Activated CD4-positive, CD25-positive, alpha-beta regulatory T cell treated with anti-CD3 and anti-CD28 coated beads, Interleukin-2, amount 50 U/mL, for 24 hours (primary cell): ENCODE data around the gene BET1.
"Not testable (repeated sequence)": the region's sequence is repeated elsewhere in the genome, so short reads cannot be mapped to it uniquely, and the experiment has no call there.

Source experiments
- ATAC-seq, 2 donors: fragments of 150-1000 bp; cut with Tn5 transposase; one replicate each; pipeline ENCODE4 v1.10.0; 2021; ENCODE audit warnings: mild to moderate bottlenecking in 1 of 2, moderate library complexity in 1 of 2

BET1 gene, protein sequence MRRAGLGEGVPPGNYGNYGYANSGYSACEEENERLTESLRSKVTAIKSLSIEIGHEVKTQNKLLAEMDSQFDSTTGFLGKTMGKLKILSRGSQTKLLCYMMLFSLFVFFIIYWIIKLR

DNA sequence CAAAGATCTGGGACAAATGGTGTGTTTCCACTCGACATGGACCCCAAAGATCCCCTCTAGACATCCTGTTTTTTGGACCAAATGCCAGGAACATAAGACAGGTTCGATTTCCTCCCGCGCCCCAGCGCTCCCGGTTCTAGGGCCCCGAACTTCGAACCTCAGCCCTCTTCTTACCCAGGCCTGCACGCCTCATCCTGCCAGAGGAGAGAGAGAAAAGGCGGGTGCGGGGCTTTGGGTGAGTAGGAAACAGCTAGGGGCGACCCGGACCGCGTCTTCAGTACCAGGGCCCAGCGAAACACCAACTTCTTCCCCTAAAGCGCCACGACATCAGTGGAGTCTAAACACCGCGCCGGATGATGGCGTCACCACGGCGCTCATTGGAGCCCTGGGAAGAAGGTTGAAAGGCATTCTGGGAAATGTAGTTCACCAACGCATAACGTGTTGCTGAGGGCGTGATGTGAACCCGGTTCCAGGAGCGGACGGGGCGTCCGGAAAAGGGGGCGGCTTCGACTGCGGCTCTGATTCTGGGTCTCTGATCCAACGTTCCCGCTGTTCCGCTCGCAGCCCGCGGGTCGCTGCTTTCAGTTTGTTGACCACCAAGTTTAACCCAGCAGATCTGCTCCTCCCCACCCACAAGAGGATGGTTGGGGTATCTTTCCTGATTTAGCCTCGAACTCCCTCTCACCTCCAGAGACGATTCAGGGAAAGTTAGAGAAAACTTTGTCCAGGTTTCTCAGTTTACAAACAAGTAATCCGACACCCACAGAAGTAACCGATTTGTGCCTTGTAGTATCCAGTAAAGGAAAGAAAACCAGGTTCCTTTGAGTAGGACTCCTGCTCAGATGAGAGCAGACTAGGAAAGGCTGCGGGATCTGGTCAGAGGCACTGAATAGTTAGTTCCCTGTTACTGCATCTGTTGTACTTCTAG lies at the start of gene BET1:
Gene BET1 (minus strand): TSS at position 332 of the 928 bp plus-strand sequence. CDS start 139 bp downstream, at position 193.
- ATAC-seq, result peak; percentile 98 to 99

DNA sequence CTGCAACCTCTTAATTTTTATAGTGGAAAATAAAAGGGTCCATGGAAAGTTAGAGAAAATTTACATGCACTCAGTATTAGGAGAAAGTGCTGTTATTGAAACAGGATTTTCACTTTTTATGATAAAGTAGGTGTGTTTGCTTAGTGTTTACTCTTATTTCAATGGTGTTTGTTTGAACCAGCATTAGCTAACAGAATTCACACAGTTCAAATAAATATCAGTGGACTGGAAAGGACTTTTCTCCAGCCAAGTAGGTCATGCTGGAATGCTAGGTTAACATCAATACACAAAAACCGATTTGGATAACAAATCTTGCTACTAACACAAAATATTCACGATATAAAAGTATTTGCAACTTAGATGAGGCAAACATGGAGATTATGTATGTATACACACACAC lies 49.4 kb upstream of the BET1 start:
- ATAC-seq, result no peak

DNA sequence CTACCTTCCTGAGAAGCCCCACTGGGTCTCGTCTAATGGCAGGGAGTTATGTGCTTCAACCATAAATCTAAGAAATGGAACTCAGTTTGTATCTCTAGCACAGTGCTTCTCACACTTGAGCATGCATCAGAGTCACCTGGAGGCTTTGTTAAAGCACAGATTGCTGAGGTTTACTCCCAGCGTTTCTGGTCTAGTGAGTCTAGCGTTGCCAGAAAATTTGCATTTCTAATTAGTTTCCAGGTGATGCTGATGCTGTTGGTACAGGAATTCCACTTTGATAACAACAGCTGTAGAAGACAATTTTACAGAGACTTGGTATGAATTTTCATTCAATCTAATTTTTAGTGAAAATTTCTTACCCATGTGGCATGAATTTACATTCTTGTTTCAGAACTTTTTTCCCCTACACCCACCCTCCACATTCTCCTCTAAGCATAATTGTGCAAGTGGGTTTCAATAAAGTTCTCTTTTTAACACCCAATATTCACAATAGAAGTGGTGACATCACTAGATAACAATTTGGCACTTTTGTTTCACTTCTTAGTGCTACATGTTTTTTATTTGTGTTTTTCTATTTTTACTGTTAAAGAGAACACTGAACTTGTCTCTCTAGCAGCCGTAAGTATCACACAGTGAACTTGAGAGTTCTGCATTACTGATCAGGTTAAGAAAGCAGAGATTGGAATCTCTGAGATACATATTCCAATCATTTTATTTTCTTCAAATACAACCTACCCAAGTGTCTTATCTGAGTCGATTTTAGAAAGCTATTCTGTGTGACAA lies 48.4 kb upstream of the BET1 start:
- ATAC-seq, result no peak

DNA sequence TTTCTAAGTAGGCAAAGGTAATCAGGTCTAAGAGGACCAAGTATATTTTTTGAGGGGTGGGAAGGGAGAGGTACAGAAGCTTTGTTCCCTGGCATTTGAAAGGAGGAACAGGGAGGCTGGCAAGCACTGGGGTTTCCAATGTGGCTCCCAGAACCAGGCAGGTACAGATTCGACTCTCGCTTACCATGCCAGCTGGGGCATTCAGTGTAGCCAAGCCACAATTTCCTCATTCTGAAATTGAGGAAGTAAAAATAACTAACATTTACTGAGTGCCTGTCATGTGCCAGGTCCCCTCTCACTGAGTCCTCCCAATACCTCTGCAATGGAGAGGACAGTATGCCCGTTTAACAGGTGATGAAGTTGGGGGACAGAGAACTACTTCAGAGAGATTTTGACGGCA lies 45.9 kb upstream of the BET1 start:
- ATAC-seq, result peak; percentile 48 to 49

DNA sequence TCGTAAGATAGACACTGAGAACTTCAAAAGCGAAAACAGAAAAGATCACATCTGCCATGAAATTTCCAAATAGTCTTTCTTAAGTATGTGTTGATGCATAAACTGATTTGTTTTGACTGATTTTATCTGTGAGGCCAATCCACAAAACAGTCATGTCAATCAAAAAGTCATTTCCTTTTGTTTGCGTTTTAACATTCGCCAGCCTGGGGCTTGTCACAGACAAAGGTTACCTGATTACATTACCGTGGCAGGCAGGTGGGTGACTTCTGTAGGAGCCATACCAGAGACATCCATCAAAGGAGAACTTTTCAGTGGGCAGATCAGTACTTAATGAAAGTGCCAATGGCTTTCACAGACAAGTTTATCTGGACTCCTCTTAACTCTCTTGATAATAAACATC lies 45.5 kb upstream of the BET1 start:
- ATAC-seq, result no peak

DNA sequence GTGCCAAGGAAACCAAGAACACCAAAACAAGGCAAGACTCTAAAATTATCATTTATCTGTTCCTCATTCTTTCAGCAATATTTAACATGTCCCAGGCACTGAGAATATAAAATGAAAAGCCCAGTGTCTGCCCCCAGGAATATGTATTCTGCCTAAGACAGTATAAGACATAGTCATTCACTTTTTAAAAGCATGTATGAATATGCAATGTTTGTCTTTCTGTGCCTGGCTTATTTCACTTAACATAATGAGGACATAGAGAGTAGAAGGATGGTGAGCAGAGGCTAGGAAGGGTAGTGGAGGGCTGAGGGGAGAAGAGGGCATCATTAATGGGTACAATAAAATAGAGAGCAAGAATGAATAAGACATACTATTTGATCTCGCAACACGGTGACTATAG lies 44.6 kb upstream of the BET1 start:
- ATAC-seq, result no peak

DNA sequence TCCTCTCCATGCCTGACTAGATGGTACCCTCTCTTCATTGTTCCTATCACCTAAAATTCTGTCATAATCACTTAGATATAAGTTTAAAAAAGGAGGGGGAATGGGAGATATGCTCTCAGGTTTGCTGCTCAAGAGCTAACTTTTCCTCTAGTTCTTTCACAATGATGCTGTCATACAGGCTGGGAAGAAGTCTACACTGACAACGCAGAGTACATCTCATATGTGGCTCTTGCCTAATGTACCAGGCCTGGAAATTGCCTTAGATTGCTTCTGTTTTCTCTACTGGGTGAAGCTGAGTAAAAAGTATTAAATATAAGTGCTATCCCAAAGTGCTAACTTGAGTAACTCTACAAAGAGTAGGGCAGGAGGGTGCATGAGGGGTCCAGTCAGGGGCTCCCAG lies 43.8 kb upstream of the BET1 start:
- no peak for ATAC-seq

DNA sequence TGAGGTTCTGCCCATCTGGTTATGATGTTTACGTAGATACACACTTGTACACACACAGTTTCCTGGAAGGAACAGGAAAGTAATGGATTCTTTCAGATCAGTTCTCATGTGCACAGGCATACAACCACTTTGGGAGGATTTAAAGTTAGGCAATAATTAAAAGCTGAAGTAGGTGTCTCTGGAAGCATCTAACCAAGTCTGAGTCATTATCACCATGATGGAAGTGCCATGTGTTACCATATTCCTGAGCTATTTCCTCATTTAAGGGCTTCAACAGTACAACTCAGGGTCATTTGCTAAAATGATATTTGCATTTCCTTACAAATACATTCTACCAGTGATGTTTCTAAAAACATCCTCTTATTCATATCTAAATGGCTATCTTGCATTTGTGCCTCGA lies 41.4 kb upstream of the BET1 start:
- ATAC-seq, result no peak

DNA sequence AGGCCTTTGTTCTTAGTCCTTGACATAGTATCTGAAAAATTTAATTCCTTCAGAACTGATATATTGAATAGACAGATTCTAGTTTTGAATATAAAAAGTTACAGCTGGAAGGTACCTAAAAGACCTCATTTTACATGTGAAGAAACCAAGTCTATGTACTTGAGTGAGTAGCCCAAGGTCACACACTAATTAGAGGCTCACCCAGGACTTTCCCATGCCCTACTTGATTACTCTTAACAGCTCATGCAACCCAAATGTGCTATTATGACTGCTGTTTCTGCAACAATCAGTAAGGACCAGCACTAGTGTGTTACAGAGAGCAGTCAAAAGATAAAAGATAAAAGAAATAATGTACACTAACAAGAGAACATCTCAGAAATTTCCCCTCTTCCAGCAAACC lies 40.7 kb upstream of the BET1 start:
- peak in 1 of 2 donors; percentile 36 for ATAC-seq

DNA sequence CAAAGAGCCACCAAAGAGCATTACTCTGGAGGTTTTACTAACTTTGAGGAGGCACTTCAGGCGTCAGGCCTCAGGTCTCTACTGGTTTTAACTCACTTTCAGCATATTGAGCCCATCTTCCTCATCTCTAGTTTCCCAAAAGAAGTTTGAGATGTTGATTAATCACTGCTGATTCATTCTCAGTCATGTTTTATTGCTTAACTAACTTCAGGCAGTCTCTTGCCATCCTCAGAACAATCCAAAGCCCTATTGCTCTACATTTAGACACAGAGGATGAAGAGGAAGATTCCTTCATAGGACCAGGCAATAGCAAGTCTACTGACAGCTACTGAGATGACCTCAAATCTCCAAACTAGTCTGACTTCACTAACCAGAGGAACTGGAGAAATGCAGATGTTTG lies 39.1 kb upstream of the BET1 start:
- ATAC-seq, result no peak

DNA sequence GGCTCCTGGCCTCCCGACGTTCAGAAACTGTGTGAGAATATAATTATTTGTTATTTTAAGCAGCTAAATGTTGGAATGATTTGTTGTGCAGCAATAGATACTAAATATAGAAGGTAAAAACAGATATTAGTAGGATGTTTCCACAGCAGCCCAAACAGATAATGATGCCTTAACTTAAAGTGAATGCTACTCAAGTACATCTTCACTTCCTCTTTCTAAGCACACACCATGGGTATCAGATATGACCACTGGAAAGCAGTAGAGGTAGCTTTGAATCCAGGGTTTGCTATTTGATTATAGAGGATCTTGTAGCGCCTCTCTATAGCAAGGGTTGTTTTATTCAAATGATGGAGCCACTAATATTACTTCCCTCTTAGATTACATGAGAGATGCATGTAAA lies 38.2 kb upstream of the BET1 start:
- no peak for ATAC-seq

DNA sequence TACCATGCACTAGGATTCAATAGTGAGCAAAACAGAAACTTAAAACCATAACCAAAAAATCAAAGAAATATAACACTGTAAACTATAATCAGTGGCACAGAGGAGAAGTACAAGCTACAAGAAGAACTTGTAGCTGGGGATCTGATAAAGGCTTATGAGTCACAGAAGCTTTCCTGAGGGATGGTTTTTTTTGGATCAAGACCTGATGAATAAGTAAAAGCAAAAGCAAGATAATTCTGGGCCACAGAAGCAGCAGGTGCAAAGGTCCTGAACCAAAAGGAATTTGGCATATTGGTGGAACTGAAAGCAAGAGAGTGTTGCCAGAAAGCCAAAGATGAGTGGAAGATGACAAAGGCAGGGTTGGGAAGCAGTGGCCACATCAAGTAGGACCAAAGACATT lies 37.4 kb upstream of the BET1 start:
- no peak for ATAC-seq

DNA sequence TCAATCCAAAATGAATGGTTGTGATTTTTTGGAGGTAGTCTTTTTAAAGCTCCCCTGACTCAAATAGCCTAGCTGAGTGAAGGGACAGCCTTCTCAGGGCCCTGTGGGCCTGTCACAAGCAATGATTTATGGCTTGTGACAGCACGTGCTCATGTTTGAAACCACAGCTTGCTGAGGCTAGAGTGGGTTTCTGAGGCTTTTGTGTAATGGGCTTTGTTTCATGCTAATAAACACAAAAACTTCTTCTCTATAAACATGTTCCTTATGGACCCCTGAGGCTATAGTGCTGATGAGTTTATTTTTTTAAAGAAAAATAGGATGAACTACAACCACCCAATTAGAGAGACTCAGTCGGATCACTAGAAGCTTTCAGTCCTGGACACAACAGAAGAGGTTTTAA lies 36.1 kb upstream of the BET1 start:
- ATAC-seq, result no peak

DNA sequence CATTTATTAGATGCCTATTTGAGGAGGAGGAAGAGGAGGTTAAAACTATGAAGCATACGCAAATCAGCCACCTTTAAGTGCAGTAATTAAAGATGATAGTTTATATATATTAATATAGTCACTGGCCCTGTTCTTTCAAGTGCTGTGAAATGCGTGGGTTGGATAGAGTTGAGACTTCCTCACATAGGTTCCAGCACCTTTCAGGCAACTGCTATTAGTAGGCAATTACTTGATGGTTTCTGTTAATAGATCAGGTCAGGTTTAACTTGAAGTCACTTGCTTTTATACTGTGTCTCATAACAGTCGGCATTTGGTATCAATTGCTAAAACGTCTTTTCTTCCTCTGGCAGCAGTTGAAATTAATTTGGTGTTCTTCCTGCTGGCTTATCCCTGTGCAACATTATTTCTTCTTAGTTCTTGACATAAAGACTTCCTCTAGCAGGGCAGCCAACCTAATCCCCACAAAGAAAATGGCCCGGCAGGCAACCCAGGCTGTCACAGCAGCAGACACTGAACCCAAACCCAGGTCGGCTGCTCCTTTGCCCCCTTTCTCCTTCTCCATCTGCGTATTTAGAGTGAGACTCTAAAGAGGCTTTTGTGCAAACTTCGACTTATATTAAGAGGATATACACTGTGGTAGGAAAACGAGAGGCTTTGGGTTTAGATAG lies 35.3 kb upstream of the BET1 start:
- no peak for ATAC-seq

DNA sequence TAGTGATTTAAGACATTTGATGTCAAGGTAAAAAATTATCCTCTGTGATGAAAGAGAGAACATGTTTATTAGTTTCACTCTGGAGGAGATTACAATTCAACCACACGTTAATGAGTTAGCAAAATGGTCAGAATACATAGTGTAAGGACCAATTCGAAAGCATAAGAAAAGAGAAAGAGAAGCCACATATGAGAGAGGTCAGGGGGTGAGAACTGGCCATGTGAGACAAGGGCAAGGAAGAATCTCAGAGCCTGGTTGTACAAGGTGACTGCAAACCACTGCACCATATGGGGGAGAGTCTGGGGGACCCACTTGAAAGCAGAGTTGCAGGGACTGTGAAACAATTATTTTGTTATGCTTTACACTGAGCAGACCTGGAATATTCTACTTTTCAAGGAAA lies 27.7 kb upstream of the BET1 start:
- ATAC-seq, result no peak

DNA sequence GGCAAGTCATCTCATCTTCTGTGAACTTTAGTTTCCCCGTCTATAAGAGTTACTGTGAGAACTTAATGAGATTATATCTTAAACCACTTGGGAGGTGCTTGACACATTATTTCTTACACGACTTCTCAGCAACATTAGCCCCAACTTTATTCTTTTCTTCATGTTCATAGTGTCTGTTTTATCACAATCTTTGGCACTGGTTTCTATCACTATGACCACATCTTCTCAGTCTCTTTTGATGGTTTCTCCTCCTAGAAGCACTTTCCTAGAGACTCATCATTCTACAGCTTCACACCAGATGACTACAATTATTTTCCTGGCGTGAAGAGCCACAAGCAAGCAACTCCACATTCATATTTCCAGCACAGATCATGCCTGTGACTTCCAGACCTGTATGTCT lies 26.5 kb upstream of the BET1 start:
- ATAC-seq, result peak in 1 of 2 donors; percentile 20

DNA sequence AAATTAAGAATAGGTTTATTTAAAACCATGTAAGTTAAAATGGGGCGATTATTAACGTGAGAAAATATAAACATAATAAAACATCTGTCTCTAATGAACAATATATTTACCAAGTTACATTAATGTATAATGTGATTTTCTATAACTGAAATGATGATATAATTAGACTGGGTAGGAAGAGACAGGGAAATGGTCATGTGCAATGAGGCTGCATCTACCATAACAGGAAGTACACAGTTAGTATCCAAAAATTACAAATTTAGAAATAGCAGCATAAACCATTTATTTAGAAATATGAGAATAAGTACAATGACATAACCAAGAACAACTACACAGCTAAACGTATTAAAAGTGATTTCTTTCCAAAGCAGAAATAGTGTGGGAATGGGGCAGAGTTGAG lies 25.8 kb upstream of the BET1 start:
- ATAC-seq, result no peak

DNA sequence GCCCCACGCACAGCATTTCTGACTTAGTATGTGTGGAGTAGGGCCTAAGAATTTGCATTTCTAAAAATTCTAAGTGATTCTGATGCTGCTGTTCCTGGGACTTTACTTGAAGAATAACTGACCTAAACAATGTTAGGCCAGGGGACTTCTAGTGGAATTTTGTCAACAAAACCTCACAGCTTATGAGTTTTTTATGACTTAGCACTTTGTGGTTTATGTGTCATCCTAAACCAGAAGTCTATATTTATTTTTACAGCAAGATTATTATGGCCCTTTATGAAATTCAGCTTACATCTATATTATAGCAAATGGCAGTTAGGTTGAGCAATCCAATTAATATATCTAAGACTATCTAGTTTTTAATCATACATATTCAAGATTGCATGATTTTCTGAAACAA lies 24.6 kb upstream of the BET1 start:
- no peak for ATAC-seq

DNA sequence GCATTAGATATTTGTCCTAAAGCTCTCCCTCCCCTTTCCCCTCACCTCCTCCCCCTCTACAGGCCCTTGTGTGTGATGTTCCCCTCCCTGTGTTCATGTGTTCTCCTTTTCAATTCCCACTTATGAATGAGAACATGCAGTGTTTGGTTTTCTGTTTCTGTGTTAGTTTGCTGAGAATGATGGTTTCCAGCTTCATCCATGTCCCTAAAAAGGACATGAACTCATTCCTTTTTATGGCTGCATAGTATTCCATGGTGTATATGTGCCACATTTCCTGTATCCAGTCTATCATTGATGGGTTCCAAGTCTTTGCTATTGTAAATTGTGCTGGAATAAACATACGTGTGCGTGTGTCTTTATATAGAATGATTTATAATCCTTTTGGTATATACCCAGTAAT lies 22.5 kb upstream of the BET1 start:
- not testable (repeated sequence) for ATAC-seq

DNA sequence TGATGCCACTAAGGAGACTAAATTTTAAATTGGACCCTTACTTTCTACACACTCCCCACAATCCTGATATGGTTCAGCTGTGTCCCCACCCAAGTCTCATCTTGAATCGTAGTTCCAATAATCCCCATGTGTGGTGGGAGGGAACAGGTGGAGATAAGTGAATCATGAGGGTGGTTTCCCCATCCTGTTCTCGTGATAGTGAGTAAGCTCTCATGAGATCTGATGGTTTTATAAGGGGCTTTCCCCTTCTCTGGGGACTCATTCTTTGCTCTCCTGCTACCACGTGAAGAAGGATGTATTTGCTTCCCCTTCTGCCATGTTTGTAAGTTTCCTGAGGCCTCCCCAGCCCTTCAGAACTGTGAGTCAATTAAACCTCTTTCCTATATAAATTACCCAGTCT lies 18.4 kb upstream of the BET1 start:
- peak; percentile 95 to 97 for ATAC-seq

DNA sequence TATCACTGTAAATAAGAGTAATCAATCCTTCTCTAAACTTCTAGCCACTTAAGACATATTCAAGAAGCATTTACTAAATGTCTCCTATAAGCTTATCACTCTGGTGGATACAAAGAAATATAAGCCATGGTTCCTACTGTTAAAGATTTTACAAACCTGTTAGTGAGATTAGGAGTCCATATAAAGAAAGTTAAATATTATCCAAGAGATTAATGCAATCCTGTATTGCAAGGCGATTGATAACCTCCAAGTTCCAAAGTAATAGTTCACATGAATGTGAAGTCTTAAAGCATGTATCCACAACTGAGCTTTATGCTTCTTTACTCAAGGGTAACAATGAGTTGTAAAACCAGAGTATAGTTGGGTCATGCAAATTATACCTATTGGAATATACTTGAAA lies 12.6 kb upstream of the BET1 start:
- ATAC-seq, result no peak

DNA sequence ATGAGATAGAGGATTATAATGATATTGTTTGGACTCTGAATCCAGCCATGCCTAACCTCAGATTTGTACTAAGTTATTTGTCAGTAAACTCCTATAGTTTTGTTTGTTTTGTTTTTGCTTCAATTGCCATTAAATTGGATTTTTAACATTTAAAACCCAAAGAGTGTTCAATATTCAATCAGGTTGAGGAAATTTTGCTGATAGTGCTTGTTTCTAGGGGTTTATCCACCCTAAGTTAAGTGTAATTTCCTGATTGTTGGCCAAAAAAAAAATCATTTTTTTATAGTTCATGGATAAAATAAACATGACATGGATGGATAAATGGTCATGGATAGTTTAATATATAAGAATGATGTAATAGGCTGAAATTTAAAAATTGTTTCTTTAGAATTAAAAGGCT lies 11.4 kb upstream of the BET1 start:
- no peak for ATAC-seq

DNA sequence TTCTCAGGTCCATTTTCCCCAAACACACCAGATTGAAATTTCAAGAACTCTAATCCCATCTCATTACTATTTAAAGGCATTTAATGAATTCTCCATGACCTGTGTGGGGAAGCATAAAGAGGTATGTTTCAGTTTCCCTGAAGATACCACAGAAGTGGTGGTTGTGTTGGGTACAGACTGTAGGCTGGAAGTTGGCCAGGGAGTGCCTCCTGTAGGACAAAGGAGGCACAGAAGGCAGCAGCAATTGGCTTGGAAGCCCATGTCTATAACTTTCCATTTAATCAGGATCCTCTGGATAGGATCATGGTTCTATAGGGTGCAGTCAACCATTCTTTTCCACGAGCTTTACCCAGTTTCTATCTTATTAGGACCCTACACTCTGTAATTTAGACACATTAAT lies 8.6 kb upstream of the BET1 start:
- ATAC-seq, result no peak
